ENCODE results near the gene NRSN1.

The NRSN1 gene

DNA sequence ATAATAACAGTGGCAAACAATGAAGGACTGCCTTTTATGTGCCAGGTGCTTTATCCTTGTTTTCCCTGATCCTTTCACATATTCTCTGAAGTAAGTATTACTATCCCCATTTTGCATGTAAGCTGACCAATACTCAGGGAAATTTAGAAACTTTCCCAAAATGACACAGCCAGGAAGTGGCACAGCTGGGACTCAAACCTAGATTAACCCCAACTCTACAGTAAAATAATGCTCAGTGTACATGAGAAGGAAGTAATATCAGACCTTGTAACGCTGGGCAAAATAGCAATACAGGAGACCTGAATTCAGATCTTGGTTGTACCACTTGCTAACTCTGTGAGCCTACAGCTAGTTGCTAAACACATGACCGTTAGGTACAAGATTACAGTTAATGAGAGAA lies 26.8 kb upstream of the NRSN1 start:
- no peak for FAIRE-seq
- TF ChIP-seq, protein P1, sequence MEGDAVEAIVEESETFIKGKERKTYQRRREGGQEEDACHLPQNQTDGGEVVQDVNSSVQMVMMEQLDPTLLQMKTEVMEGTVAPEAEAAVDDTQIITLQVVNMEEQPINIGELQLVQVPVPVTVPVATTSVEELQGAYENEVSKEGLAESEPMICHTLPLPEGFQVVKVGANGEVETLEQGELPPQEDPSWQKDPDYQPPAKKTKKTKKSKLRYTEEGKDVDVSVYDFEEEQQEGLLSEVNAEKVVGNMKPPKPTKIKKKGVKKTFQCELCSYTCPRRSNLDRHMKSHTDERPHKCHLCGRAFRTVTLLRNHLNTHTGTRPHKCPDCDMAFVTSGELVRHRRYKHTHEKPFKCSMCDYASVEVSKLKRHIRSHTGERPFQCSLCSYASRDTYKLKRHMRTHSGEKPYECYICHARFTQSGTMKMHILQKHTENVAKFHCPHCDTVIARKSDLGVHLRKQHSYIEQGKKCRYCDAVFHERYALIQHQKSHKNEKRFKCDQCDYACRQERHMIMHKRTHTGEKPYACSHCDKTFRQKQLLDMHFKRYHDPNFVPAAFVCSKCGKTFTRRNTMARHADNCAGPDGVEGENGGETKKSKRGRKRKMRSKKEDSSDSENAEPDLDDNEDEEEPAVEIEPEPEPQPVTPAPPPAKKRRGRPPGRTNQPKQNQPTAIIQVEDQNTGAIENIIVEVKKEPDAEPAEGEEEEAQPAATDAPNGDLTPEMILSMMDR (IDR thresholded peaks at IDR 0.05; ENCODE audit: insufficient read depth, missing control alignments), result no peak
- no peak for DNase-seq (ENCODE audit: insufficient read length, low spot score)

DNA sequence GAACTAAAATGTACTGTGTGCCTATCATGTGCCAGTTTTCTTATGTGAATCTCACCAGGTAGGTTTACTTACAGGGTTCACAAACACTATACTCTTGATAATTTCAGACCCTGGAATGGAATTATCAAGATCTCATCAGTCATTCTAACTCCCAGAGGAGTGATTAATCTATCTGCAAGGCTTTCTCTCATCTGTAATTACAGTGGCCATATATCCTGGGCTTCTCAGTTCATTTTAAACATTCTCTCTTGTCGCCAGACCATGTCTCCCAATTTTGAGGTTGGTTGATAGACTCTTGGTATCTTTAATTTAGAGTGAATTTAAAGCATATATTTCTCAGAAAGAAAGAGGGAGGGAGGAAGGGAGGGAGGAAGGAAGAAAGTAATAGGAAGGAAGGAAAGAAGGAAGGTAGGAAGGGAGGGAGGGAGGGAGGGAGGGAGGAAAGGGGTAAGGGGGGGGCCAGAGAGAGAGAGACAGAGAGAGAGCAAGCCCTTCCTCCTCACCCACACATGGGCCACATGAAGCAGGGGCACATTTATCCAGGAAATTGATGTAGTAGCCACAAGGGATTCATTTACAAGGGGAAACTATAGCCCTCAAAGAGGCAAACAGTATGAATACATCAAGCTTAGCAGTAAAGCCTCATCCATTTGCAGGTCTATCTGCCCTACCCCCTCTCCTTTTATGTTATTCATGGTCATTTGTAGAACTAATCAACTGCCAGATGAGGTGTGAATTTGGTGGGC lies 25.8 kb upstream of the NRSN1 start:
- TF ChIP-seq, protein P1 (IDR thresholded peaks at IDR 0.05; ENCODE audit: insufficient read depth, missing control alignments), result no peak
- FAIRE-seq, result no peak
- no peak for DNase-seq (ENCODE audit: insufficient read length, low spot score)

DNA sequence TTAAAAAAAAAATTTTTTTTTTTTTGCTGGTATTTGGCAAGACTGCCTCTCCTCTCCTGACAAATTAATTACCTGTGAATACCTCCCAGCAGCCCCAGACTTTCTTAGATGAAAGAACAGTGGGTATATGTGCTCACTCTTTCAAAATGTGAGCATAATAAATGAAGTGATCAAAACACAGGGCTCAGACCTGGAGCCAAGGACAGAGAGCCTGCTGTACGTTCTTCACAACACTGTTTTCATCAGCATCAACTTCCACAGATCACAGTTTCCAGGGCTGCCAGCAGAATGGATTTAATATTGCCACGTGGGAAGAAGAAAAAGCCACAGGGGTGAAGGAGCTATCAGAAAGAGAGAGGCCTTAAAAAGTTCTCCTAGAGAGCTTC lies 25.3 kb upstream of the NRSN1 start:
- TF ChIP-seq, protein P1 (IDR thresholded peaks at IDR 0.05; ENCODE audit: insufficient read depth, missing control alignments), result no peak
- DNase-seq (ENCODE audit: insufficient read length, low spot score), result no peak
- no peak for FAIRE-seq

DNA sequence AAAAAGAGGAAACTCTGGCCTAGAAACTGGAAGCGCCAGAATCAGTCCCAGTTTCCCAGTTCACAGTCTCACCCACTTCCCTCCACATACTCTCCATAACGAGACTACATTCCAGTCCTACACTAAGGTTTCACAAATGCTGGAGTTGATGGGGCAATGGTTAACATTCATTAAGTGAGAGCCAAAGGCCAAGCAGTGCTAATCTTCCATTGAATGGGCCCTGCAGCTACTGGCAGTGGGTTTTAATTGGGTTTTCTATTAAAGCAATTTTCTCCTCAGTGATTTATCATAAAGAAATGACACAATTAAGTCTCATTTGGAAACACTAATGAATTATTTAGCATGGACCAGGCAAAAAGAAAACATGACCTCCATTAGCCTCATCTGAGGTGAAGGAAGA lies 20.8 kb upstream of the NRSN1 start:
- FAIRE-seq (no peak), DNase-seq (ENCODE audit: insufficient read length, low spot score) (no peak)

DNA sequence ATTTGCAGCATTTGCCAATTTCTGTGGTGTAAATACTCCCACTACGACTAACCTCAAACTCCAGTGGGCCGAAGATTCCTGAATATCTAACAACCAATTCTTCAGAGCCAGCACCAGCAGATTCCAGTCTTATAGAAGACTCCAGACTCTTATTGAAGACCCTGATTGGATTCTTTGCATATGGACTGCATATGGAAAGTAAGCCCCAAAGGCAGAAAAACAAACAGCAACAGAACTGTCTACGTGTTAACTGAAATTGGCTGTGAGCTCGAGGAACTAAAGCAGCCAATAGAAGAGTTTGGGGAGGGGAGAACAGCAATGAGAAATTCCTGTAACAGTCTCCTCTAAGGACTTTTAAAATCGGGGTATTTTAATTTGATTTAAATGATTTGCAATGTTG lies 19.7 kb upstream of the NRSN1 start:
- DNase-seq (ENCODE audit: insufficient read length, low spot score), result no peak
- FAIRE-seq, result no peak
- TF ChIP-seq, protein P1 (IDR thresholded peaks at IDR 0.05; ENCODE audit: insufficient read depth, missing control alignments), result no peak

More for the DNA sequence above, 20.8 kb upstream of the NRSN1 start:
- TF ChIP-seq, protein P1 (IDR thresholded peaks at IDR 0.05; ENCODE audit: insufficient read depth, missing control alignments), result no peak

DNA sequence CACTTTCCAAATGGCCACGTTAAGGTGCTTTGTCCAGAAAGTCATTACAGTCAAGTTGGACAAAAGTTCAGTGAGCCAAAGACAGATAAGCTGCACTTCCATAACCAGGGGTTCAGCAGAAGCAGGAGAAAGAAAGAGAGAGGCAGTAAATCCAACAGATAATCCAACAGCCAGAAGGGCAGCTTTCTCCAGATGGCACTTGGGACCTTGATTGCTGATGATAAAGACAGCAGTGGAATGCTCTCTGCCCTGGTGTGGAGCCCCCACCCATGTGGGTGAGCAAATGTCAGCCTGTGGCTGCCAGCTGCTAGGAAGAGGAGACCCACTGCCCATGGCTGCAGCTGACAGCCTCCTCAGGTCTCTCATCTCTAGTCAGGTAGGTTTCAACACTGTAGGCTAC lies 18.7 kb upstream of the NRSN1 start:
- TF ChIP-seq, protein P1 (IDR thresholded peaks at IDR 0.05; ENCODE audit: insufficient read depth, missing control alignments), result no peak
- no peak for DNase-seq (ENCODE audit: insufficient read length, low spot score)
- FAIRE-seq, result no peak

DNA sequence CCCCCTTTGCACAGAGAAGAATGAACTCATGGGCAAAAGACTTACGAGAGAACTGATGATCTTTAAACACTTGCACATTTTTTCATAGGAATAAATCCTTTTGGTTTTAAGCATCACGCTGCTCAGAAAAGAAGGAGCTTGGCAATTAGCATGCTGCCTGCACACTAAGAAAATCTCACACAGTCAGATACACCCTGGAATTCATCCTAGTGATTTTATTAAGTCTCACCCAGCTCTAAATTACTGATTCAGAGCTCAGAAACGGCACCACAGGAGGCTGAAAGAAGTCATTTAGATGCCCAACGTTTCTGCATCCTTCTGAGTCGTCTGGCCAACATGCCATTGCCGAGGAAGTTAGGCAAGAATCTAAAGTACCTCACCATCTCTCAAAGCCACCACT lies 18.0 kb upstream of the NRSN1 start:
- DNase-seq (ENCODE audit: insufficient read length, low spot score), result no peak
- TF ChIP-seq, protein P1 (IDR thresholded peaks at IDR 0.05; ENCODE audit: insufficient read depth, missing control alignments), result no peak
- no peak for FAIRE-seq
